OCI-LY7 (cell line): Measurements from ENCODE around the gene LIPT2.

Experiments used
- CTCF ChIP-seq: fragments of 200-600 bp; sonication (generic); conservative IDR thresholded peaks from 2 replicates; pipeline ENCODE4 v1.5.1; 2014; ENCODE audit warnings: mild to moderate bottlenecking, antibody characterized with exemption, low read length, moderate library complexity, mixed read lengths
- EZH2phosphoT487 ChIP-seq: fragments of 200-600 bp; sonication (generic); IDR thresholded peaks from 2 replicates; pipeline ENCODE4 v1.6.1; 2018; ENCODE audit warnings: low read depth, borderline replicate concordance, mild to moderate bottlenecking, mixed run types, antibody characterized with exemption, low read length, moderate library complexity, mixed read lengths

GRCh38 chr11:74444173-74444826 lies 49.2 kb downstream of the LIPT2 start:
- TF ChIP-seq CTCF (no peak), EZH2phosphoT487 (no peak)
